Adipose tissue (tissue), 3 donors: ENCODE data around the gene BLTP3A. TPM values are rescaled to one million over a fixed set of nuclear protein-coding genes. Genes with fewer than 3 reads are reported as not detected.
"Not testable (repeated sequence)": the region's sequence is repeated elsewhere in the genome, so short reads cannot be mapped to it uniquely, and the experiment has no call there.

Source experiments
- H3K27ac ChIP-seq: one replicate; pipeline ENCODE4 v1.5.1; 2013; ENCODE audit warnings: low read depth, low read length
- WGBS, 3 donors: extraction: QIAGEN DNeasy Blood & Tissue Kit; methylation state at CpG; one replicate each; pipeline ENCODE4 v1.1.7; 2013; 5-methylcytosine and 5-hydroxymethylcytosine counted together
- polyA plus RNA-seq, 3 donors: library from polyadenylated mRNA; stranded (reverse); fragments of 200-250 nt; gene quantifications; one replicate each; pipeline ENCODE4 v1.2.3, GENCODE V29; 2013
- donor health status: healthy with polysubstance abuse.
- donor health status: Bipolar disorder and iron deficiency.
- donor health status: healthy.

BLTP3A gene
- 1 to 10 TPM; 2.0 to 5.2 (median 4.0) TPM for polyA plus RNA-seq

- 0 to 1% (median 1%) methylated on average over 68 to 99 of the region's 99 CpGs for WGBS, 3 donors
- H3K27ac ChIP-seq = peak within 1 kb of the TSS; percentile 1
Measured at GRCh38 chr6:34791701-34792604, at the start of gene BLTP3A. TSS of gene BLTP3A (plus strand) at chr6:34792083. CDS start at chr6:34792251, 168 bp downstream.

DNA sequence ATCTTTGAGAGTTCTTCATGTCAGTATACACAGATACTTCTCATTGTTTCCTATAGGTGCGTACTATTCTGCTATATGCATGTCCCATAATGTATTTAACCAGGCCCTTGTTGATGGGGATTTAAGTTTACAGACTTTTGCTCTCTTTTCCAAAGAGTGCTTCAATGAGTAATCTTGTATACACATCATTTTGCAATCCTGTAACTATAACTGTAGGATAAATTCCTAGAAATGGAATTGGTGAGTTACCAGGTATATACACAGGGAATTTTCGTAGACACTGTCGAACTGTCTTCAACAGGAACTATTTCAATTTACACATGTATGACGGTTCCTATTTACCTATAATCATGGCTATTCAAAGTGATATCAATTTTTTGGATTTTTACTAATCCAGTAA, 49.8 kb upstream of the BLTP3A start:
- 87 to 95% (median 92%) methylated on average over 4 of the region's 4 CpGs for WGBS, 3 donors
- H3K27ac ChIP-seq = no peak overlapping the region

GRCh38 chr6:34743625-34744293, 48.1 kb upstream of the BLTP3A start:
- no peak overlapping the region for H3K27ac ChIP-seq
- 83 to 90% (median 89%) methylated on average over 7 of the region's 7 CpGs for WGBS, 3 donors

DNA sequence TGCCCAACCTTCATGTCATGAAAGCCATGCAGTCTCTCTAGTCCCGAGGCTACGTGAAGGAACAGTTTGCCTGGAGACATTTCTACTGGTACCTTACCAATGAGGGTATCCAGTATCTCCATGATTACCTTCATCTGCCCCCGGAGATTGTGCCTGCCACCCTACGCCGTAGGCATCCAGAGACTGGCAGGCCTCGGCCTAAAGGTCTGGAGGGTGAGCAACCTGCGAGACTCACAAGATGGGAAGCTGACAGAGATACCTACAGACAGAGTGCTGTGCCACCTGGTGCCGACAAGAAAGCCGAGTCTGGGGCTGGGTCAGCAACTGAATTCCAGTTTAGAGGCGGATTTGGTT, 47.6 kb upstream of the BLTP3A start:
- WGBS, 3 donors = 92 to 93% (median 93%) methylated on average over 10 of the region's 10 CpGs
- not testable (repeated sequence) for H3K27ac ChIP-seq

DNA sequence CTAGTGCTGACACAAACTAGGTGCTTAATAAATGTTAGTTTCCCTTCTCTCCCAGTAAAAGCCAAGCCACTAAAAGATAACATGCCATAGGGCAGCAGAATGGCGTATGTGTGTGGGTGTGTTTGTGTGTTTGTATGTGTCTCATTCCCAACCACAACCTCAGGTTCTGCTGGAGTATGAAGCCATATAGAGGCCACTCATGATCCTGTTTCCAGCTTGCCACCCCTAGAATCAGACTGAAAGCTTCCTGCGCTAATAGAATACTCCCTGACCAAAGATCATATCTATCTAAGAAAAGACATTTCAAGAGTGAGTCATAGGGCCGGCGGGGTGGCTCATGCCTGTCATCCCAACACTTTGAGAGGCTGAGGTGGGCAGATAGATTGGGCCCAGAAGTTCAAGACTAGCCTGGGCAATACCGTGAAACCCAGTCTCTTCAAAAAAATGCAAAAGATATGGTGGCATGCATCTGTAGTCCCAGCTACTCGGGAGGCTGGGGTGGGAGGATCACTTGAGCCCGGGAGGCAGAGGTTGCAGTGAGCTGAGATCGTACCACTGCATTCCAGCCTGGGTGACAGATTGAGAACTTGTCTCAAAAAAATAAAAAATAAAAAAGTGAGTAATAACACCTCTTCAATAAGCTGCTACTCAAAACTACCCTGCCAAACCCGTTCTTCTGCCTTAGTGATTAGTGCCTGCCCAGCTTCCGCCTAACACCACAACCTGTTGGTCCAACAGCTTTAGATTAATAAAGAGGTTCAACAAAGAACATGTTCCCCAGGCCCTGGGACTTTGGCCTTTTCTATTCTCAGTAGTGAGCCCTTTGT, 46.4 kb upstream of the BLTP3A start:
- WGBS, 3 donors = 51 to 88% (median 83%) methylated on average over 10 of the region's 10 CpGs
- H3K27ac ChIP-seq = no peak overlapping the region

GRCh38 chr6:34746104-34746846, 45.6 kb upstream of the BLTP3A start:
- WGBS, 3 donors = 52 to 79% (median 75%) methylated on average over 6 of the region's 6 CpGs
- no peak overlapping the region for H3K27ac ChIP-seq

DNA sequence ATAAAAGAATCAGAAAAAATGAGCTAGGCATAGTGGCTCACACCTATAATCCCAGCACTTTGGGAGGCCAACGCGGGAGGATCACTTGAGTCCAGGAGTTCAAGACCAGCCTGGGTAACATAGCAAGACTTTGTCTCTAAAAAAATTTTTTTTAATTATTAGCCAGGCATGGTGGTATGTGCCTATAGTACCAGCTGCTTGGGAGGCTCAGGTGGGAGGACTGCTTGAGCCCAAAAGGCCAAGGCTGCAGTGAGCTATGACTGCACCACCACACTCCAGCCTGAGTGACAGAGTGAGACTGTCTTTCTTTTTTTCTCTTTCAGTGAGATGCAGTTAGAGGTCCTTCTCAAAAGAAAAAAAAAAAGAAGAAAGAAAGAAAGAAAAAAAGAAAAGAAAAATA, 43.1 kb upstream of the BLTP3A start:
- H3K27ac ChIP-seq = no peak overlapping the region
- WGBS, 3 donors = 85 to 99% (median 98%) methylated on average over 2 of the region's 2 CpGs

DNA sequence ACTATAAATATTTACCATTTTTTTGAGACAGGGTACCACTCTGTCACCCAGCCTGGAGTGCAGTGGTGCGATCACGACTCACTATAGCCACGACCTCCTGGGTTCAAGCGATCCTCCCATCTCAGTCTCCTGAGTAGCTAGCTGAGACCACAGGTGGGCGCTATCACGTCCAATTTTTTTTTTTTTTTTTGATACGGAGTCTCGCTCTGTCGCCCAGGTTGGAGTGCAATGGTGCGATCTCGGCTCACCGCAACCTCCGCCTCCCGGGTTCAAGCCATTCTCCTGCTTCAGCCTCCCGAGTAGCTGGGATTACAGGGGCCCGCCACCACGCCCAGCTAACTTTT, 35.4 kb upstream of the BLTP3A start:
- 8 to 28% (median 17%) methylated on average over 17 of the region's 17 CpGs for WGBS, 3 donors
- H3K27ac ChIP-seq = peak overlapping the region; percentile 65

GRCh38 chr6:34757687-34758274, 34.1 kb upstream of the BLTP3A start:
- 6 to 10% (median 9%) methylated on average over 11 of the region's 11 CpGs for WGBS, 3 donors
- H3K27ac ChIP-seq = no peak overlapping the region

DNA sequence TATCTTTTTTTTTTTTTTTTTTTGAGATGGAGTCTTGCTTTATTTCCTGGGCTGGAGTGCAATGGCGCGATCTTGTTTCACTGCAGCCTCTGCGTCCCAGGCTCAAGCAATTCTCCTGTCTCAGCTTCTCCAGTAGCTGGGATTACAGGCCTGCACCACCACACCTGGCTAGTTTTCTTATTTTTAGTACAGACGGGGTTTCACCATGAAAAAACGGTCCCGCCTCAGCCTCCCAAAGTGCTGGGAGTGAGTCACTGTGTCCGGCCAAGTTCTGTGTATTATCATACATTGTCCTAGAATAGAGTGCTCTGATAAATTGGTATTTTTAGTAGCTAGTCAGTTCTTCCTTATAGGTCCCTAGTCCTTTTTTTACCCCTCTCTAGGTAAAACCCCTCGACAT, 31.8 kb upstream of the BLTP3A start:
- 92 to 96% (median 94%) methylated on average over 8 of the region's 8 CpGs for WGBS, 3 donors
- no peak overlapping the region for H3K27ac ChIP-seq

DNA sequence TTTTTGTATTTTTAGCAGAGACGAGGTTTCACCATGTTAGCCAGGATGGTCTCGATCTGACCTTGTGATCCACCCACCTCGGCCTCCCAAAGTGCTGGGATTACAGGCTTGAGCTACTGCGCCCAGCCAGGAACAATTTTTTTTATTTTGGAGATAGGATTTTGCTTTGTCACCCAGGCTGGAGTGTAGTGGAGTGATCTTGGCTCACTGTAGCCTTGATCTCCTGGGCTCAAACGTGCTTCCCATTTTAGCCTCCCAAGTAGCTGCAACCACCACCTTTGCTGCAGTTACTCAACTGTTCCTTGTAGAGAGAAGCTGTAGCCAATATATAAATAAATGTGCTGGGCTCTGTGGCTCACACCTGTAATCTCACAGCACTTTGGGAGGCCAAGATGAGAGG, 30.2 kb upstream of the BLTP3A start:
- WGBS, 3 donors = 83 to 92% (median 88%) methylated on average over 5 of the region's 5 CpGs
- not testable (repeated sequence) for H3K27ac ChIP-seq

DNA sequence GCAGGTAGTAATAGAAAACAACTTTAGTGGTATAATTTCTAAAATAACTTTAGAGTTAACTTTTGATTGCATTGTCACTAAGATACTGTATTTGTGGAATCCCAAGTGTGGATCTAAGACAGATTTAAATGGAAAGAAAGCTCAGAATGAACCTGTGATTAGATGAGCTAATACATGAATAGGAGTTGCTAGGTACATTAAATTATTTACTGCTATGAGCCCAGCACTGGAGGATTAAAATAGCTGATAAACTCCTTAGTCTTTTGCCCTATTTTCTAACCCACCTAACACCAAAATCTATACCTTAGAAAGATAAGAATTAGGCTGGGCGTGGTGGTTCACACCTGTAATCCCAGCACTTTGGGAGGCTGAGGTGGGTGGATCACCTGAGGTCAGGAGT, 23.7 kb upstream of the BLTP3A start:
- H3K27ac ChIP-seq = no peak overlapping the region
- WGBS, 3 donors = 90 to 98% (median 90%) methylated on average over 1 of the region's 1 CpG

DNA sequence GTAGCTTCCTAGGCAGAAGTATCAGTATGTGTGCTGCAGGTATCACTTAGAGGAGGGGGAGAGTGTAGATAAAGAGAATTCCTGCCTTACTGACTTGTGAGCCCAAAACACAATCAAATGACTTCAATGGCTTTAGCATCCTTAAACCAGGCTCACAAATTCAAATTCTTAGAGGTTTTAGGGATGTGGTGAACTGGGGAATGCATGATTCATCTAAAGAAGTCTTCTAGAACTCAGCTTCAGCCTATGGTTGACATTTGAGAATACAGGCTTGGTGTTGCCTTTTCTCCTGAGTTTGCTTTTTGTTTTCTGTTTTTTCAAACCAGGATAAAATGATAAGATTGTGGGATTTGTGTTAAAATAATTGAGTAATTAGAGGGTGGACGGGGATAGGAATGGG, 20.2 kb upstream of the BLTP3A start:
- H3K27ac ChIP-seq = no peak overlapping the region
- WGBS, 3 donors = 93 to 97% (median 96%) methylated on average over 1 of the region's 1 CpG

DNA sequence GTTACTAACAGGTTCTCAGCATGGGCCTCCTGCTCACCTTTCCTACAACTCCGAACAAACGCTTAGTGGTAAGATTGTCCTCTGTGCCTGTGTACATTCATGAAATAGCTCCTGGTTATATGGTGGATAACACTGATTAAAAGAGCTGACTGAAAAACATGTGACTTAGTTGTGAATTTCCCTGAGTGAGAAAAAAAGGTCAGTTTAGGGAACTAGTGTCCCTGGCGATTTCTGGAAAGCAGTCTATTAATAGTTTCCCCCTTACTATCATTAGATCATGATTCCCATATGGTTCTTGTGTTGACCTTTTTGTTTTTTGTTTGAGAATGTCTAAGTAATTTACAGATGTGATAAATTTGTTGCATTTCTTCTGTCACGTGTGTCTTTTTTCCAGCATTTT, 18.9 kb upstream of the BLTP3A start:
- H3K27ac ChIP-seq = no peak overlapping the region
- 74 to 88% (median 82%) methylated on average over 4 of the region's 4 CpGs for whole genome bisulfite sequencing, 3 donors

GRCh38 chr6:34773916-34774315, 18.0 kb upstream of the BLTP3A start:
- H3K27ac ChIP-seq = no peak overlapping the region
- 75 to 87% (median 81%) methylated on average over 4 of the region's 4 CpGs for WGBS, 3 donors

- 94 to 99% (median 98%) methylated on average over 2 of the region's 2 CpGs for WGBS, 3 donors
Measured at GRCh38 chr6:34774967-34775366, 16.9 kb upstream of the BLTP3A start.

DNA sequence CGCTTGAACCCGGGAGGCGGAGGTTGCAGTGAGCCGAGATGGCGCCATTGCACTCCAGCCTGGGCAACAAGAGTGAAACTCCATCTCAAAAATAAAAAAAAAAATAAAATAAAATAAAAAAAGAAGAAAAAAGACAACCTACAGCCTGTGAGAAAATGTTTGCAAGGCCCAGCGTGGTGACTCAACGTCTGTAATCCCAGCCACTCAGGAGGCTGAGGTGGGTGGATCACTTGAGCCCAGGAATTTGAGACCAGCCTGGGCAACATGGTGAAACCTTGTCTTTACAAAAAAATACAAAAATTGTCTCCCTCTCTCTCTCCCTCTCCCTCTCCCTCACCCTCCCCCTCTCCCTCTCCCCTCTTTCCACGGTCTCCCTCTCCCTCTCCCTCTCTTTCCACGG, 6.5 kb upstream of the BLTP3A start:
- whole genome bisulfite sequencing, 3 donors = 88 to 97% (median 95%) methylated on average over 6 to 9 of the region's 9 CpGs
- H3K27ac ChIP-seq = not testable (repeated sequence)

More at GRCh38 chr6:34774967-34775366, 16.9 kb upstream of the BLTP3A start:
- H3K27ac ChIP-seq = no peak overlapping the region

DNA sequence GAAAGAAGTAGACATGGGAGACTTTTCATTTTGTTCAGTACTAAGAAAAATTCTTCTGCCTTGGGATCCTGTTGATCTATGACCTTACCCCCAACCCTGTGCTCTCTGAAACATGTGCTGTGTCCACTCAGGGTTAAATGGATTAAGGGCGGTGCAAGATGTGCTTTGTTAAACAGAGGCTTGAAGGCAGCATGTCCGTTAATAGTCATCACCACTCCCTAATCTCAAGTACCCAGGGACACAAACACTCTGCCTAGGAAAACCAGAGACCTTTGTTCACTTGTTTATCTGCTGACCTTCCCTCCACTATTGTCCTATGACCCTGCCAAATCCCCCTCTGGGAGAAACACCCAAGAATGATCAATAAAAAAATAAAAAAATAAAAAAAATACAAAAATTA, 4.7 kb upstream of the BLTP3A start:
- WGBS, 3 donors = 28 to 81% (median 75%) methylated on average over 1 to 2 of the region's 2 CpGs
- not testable (repeated sequence) for H3K27ac ChIP-seq
